ENCODE measurements around the gene WDR13. TPM values are rescaled to one million over a fixed set of nuclear protein-coding genes. Genes with fewer than 3 reads are reported as not detected.
"Not testable (repeated sequence)": the region's sequence is repeated elsewhere in the genome, so short reads cannot be mapped to it uniquely, and the experiment has no call there.

The WDR13 gene
- polyA plus RNA-seq (2012; ENCODE audit: insufficient read depth, insufficient read length), result 40.1 TPM

- peak within 1 kb of the TSS; percentile 87 for H3K4me3 ChIP-seq (ENCODE audit: low read length)
- DNase-seq (ENCODE audit: low read depth, low spot score), result peak; percentile 87
Measured at GRCh38 chrX:48597353-48598264, at the start of gene WDR13. Gene WDR13 (plus strand): TSS chrX:48597492. CDS start chrX:48597997, 505 bp downstream.

DNA sequence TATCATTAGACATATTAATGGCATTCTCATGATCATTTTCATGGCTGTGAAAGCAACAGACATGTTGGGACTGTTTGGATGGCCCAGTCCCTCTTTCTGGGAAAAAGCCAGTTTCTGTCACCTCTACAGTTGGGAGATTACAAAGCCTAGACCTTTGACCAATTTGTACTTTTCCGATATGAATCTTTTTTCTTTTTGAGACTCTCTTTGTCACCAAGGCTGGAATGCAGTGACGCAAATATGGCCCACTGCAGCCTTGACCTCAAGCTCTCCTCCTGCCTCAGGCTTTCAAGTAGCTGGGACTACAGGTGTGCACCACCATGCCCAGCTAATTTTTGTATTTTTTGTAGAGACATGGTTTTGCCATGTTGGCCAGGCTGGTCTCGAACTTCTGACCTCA is 48.4 kb upstream of the WDR13 start:
- no peak for DNase-seq (ENCODE audit: low read depth, low spot score)
- no peak overlapping the region for H3K4me3 ChIP-seq (ENCODE audit: low read length)

DNA sequence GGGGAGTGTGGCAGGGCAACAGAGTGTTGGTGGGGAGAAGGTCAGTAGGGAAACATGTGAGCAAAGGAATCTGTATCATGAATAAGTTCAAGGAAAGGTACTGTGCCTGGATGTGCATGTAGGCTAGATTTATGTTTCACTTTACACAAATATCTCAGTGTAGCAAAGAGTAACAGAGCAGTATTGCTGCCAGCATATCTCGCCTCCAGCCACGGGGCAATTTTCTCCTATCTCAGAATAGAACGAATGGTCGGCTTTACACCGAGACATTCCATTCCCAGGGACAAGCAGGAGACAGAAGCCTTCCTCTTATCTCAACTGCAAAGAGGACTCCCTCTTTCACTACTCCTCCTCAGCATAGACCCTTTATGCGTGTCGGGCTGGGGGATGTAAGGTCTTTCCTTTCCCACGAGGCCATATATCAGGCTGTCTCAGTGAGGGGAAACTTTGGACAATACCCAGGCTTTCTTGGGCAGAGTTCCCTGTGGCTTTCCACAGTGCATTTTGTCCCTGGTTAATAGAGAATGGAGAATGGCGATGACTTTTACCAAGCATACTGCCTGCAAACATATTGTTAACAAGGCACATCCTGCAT is 41.5 kb upstream of the WDR13 start:
- not testable (repeated sequence) for H3K4me3 ChIP-seq (ENCODE audit: low read length); DNase-seq (ENCODE audit: low read depth, low spot score)

DNA sequence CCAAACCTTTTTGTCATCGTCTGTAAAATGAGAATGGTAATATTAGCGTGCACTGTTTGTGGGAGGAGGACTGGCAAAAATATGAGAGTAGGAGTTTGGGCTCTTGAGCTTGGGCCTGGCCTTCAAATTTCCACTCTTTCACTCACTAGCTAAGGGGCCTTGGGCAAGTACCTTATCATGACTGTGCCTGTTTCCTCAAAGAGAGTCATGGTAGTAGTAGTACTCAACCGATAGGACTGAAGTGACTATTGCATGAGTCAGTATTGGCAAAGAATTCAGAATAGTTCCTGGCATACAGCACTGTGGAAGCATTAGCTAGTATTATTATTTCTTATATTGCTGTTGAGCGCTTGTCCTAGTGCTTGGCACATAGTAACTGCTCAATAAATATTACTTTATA is 39.0 kb upstream of the WDR13 start:
- DNase-seq (ENCODE audit: low read depth, low spot score), result no peak
- no peak overlapping the region for H3K4me3 ChIP-seq (ENCODE audit: low read length)

- no peak for DNase-seq (ENCODE audit: low read depth, low spot score)
- no peak overlapping the region for H3K4me3 ChIP-seq (ENCODE audit: low read length)
Measured at GRCh38 chrX:48559636-48560035, 37.7 kb upstream of the WDR13 start.

- no peak overlapping the region for H3K4me3 ChIP-seq (ENCODE audit: low read length)
- no peak for DNase-seq (ENCODE audit: low read depth, low spot score)
Measured at GRCh38 chrX:48560056-48560455, 37.2 kb upstream of the WDR13 start.

- no peak for DNase-seq (ENCODE audit: low read depth, low spot score)
- H3K4me3 ChIP-seq (ENCODE audit: low read length), result no peak overlapping the region
Measured at GRCh38 chrX:48560681-48561080, 36.6 kb upstream of the WDR13 start.

GRCh38 chrX:48569958-48570357 is 27.3 kb upstream of the WDR13 start:
- DNase-seq (ENCODE audit: low read depth, low spot score), result no peak
- no peak overlapping the region for H3K4me3 ChIP-seq (ENCODE audit: low read length)

GRCh38 chrX:48573690-48574269 is 23.5 kb upstream of the WDR13 start:
- peak overlapping the region; percentile 89 for H3K4me3 ChIP-seq (ENCODE audit: low read length)
- DNase-seq (ENCODE audit: low read depth, low spot score), result no peak

GRCh38 chrX:48574270-48575266 is 22.7 kb upstream of the WDR13 start, which contains the start of gene RBM3:
Gene RBM3 (plus strand): TSS chrX:48574484. CDS start chrX:48575181, 697 bp downstream.
- peak within 1 kb of the TSS; percentile 89 for H3K4me3 ChIP-seq (ENCODE audit: low read length)
- peak; percentile 90 for DNase-seq (ENCODE audit: low read depth, low spot score)

- DNase-seq (ENCODE audit: low read depth, low spot score), result no peak
- peak overlapping the region; percentile 89 for H3K4me3 ChIP-seq (ENCODE audit: low read length)
Measured at GRCh38 chrX:48575642-48576041, 21.6 kb upstream of the WDR13 start.

DNA sequence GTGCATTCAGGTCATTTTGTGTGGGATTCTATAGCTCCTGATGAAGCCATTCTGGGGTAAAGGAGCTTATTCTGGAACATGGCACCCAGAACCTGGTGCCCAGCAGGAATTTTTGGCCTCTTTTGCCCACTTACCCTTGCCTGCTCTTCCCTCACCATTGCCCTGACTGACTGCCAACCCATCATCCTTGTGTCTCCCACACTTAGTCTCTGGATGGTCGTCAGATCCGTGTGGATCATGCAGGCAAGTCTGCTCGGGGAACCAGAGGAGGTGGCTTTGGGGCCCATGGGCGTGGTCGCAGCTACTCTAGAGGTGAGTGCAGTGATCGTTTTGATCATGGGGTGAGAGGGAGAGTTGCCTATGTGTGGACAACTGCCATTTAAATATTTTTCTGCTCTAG is 21.2 kb upstream of the WDR13 start:
- no peak overlapping the region for H3K4me3 ChIP-seq (ENCODE audit: low read length)
- DNase-seq (ENCODE audit: low read depth, low spot score), result no peak

DNA sequence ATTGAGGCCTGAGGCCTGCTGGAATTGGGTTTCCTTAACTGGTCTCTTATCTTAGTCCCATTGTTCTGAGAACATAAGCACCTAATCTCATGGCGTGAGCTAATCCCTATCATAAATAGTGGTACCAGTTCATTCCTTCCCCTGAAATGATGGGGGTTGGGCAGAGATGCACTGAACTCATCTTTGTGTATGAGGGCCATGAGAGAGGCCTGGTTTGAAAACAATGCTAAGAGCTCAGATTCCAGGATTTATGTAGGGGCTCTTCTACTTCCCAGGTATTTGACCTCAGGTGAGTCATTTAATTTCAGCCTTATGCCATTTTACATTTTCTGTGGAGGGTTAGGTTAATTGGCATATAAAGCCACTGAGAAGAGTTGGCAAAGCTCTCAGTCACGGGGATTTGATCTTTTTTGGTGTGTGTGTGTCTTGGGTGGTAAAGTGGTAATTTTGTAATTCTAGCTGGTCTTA is 18.6 kb upstream of the WDR13 start:
- H3K4me3 ChIP-seq (ENCODE audit: low read length), result no peak overlapping the region
- no peak for DNase-seq (ENCODE audit: low read depth, low spot score)

GRCh38 chrX:48579259-48579658 is 18.0 kb upstream of the WDR13 start:
- no peak overlapping the region for H3K4me3 ChIP-seq (ENCODE audit: low read length)
- no peak for DNase-seq (ENCODE audit: low read depth, low spot score)

DNA sequence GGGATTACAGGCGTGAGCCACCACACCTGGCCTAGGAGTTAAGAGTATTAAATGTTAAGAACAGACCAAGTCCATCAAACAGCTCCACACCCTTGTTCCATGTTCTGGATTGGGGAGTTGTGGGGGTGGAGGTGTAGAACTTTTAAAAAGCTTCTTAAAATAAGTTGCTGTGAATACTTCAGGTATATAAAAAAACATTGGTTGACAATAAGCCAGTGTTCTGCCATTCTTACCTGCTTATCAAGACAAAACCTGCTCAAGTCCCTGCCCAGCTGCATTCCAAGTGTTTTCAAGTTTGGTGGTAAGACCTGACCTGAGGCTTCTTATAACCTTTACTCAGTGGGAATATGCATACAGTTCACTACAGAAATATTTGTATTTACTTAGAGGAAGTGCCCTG is 16.6 kb upstream of the WDR13 start:
- DNase-seq (ENCODE audit: low read depth, low spot score), result no peak
- H3K4me3 ChIP-seq (ENCODE audit: low read length), result no peak overlapping the region

- no peak for DNase-seq (ENCODE audit: low read depth, low spot score)
- H3K4me3 ChIP-seq (ENCODE audit: low read length), result no peak overlapping the region
Measured at GRCh38 chrX:48584698-48585097, 12.6 kb upstream of the WDR13 start.

DNA sequence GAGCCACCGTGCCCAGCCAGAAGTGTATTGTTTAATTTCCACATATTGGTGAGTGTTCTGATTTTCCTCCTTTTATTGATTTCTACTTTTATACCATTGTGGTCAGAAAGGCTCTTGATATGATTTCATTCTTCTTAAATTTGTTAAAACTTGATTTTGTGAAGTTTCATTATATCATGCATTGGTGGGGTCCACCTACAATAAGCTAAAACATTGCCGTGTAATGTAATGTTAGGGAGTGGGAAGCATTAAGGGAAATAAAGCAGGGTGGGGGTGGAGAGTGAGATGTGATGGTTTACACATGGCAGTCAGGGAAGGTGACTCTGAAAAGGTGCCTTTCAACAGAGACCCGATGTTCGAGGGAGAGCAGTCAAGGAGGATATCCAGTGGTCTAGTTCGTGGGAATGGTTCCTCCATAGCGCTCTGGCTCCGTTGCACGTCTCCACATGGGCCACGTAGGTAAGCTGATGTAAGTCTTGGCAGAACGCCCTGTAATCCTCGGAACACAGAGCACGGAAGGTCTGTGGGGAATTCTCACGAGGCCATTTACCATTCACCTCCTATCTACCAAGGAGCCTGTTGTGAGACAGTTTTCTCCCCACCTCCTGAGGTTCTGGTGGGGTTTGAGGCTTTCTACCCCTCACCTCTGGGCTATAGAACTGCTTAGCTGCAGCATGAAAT is 7.7 kb upstream of the WDR13 start:
- no peak overlapping the region for H3K4me3 ChIP-seq (ENCODE audit: low read length)

More for the DNA sequence above, 7.7 kb upstream of the WDR13 start:
- DNase-seq (ENCODE audit: low read depth, low spot score), result no peak
